IMR-90 (cell line): Measurements from ENCODE around the gene FAM53B. TPM values are rescaled to one million over a fixed set of nuclear protein-coding genes. Genes with fewer than 3 reads are reported as not detected.

Experiments
- ATAC-seq: fragments of 200-7000 bp; cut with Tn5 transposase; 2 replicates; pipeline ENCODE4 v1.9.1; 2020; ENCODE audit warnings: low read depth, mild to moderate bottlenecking, moderate library complexity
- BruUV-seq: library from RNA; stranded (reverse); fragments of 400-500 nt; replicated peaks from 2 replicates; lab custom pipeline; 2021; lab: Mats Ljungman, UMichigan
- CTCF ChIA-PET: fragments of 300-600 bp; formaldehyde crosslinking; extraction: SDS; loops from one replicate; lab custom pipeline; 2021; ENCODE audit warnings: antibody characterized with exemption; lab: Yijun Ruan, JAX
- POLR2A ChIA-PET: fragments of 300-600 bp; sonication (Branson Sonifier 250); formaldehyde crosslinking; loops from one replicate; lab custom pipeline; 2022; ENCODE audit warnings: antibody characterized with exemption; ENCODE audit not compliant: unreplicated experiment; lab: Charles Lee
- DNase-seq: peaks from one replicate; pipeline ENCODE4 v3.0.0; 2013
- H2AFZ ChIP-seq: replicated peaks from 2 replicates; pipeline ENCODE3; 2013; ENCODE audit warnings: low read length, mild to moderate bottlenecking; ENCODE audit not compliant: poor library complexity
- H2AK5ac ChIP-seq: 2 replicates; pipeline ENCODE4 v1.6.1; 2013; ENCODE audit warnings: low read depth, low read length, inconsistent platforms
- H2AK9ac ChIP-seq: replicated peaks from 2 replicates; pipeline ENCODE3; 2013; ENCODE audit warnings: mild to moderate bottlenecking, low read depth, low read length, moderate library complexity; ENCODE audit not compliant: poor library complexity
- H2BK120ac ChIP-seq: 2 replicates; pipeline ENCODE4 v1.6.1; 2013; ENCODE audit warnings: low read depth, low read length, inconsistent platforms
- H2BK15ac ChIP-seq: 3 replicates; pipeline ENCODE4 v1.6.1; 2013; ENCODE audit warnings: low read depth, low read length, inconsistent platforms
- H2BK20ac ChIP-seq: 2 replicates; pipeline ENCODE4 v1.6.1; 2013; ENCODE audit warnings: low read depth, mild to moderate bottlenecking, inconsistent platforms, low read length, moderate library complexity
- H2BK5ac ChIP-seq: 2 replicates; pipeline ENCODE4 v1.6.1; 2013; ENCODE audit warnings: mild to moderate bottlenecking, low read depth, low read length, inconsistent platforms; ENCODE audit not compliant: poor library complexity, severe bottlenecking
- H3K14ac ChIP-seq: replicated peaks from 2 replicates; pipeline ENCODE4 v1.6.1; 2013; ENCODE audit warnings: low read depth, low read length, inconsistent platforms
- H3K18ac ChIP-seq: 2 replicates; pipeline ENCODE4 v1.6.1; 2013; ENCODE audit warnings: low read depth, low read length, control low read depth
- H3K23ac ChIP-seq: 2 replicates; pipeline ENCODE4 v1.6.1; 2013; ENCODE audit warnings: low read depth, low read length, inconsistent platforms
- H3K27ac ChIP-seq: 2 replicates; pipeline ENCODE4 v1.5.1; 2013; ENCODE audit warnings: mild to moderate bottlenecking, control low read depth, low read length; ENCODE audit not compliant: insufficient read depth
- H3K27me3 ChIP-seq: 2 replicates; pipeline ENCODE4 v1.6.1; 2013; ENCODE audit warnings: low read length; ENCODE audit not compliant: control insufficient read depth, insufficient read depth
- H3K36me3 ChIP-seq: 2 replicates; pipeline ENCODE4 v1.6.1; 2013; ENCODE audit warnings: low read length, mixed read lengths; ENCODE audit not compliant: control insufficient read depth, insufficient read depth
- H3K4ac ChIP-seq: 2 replicates; pipeline ENCODE4 v1.6.1; 2013; ENCODE audit warnings: low read depth, low read length, inconsistent platforms
- H3K4me1 ChIP-seq: 2 replicates; pipeline ENCODE4 v1.6.1; 2013; ENCODE audit warnings: low read length, mixed read lengths; ENCODE audit not compliant: control insufficient read depth, insufficient read depth
- H3K4me2 ChIP-seq: 2 replicates; pipeline ENCODE4 v1.6.1; 2013; ENCODE audit warnings: low read depth, mild to moderate bottlenecking, control low read depth, low read length, moderate library complexity
- H3K4me3 ChIP-seq: 2 replicates; pipeline ENCODE4 v1.5.1; 2013; ENCODE audit warnings: low read depth, mild to moderate bottlenecking, control low read depth, low read length, moderate library complexity; ENCODE audit not compliant: insufficient read depth
- H3K56ac ChIP-seq: 2 replicates; pipeline ENCODE4 v1.6.1; 2013; ENCODE audit warnings: low read length, inconsistent platforms; ENCODE audit not compliant: insufficient read depth; ENCODE audit errors: extremely low read depth
- H3K79me1 ChIP-seq, 2 experiments: 2 replicates each; pipeline ENCODE4 v1.6.1; 2013; ENCODE audit warnings: low read length in 2 of 2, inconsistent platforms in 1 of 2, low read depth in 1 of 2
- H3K9ac ChIP-seq: 2 replicates; pipeline ENCODE4 v1.6.1; 2013; ENCODE audit warnings: low read depth, low read length, control low read depth
- H3K9me1 ChIP-seq: 2 replicates; pipeline ENCODE4 v1.6.1; 2013; ENCODE audit warnings: low read length, inconsistent platforms; ENCODE audit not compliant: insufficient read depth
- H3K9me3 ChIP-seq: 2 replicates; pipeline ENCODE4 v1.6.1; 2013; ENCODE audit warnings: low read length; ENCODE audit not compliant: control insufficient read depth, insufficient read depth
- H4K20me1 ChIP-seq: 2 replicates; pipeline ENCODE4 v1.6.1; 2013; ENCODE audit warnings: low read length, inconsistent platforms; ENCODE audit not compliant: insufficient read depth
- H4K5ac ChIP-seq: 2 replicates; pipeline ENCODE4 v1.6.1; 2013; ENCODE audit warnings: mild to moderate bottlenecking, low read depth, low read length, control low read depth
- H4K8ac ChIP-seq, 2 experiments: 2 replicates each; pipeline ENCODE4 v1.6.1; 2013; ENCODE audit warnings: low read depth in 2 of 2, low read length in 2 of 2, control low read depth in 1 of 2, inconsistent platforms in 1 of 2
- H4K91ac ChIP-seq: 2 replicates; pipeline ENCODE4 v1.6.1; 2013; ENCODE audit warnings: low read depth, low read length, inconsistent platforms; ENCODE audit not compliant: insufficient read depth
- CHD1 ChIP-seq: IDR thresholded peaks from 2 replicates; pipeline ENCODE4 v1.6.1; 2012; ENCODE audit warnings: low read depth, low read length, improper control_type of control experiment
- FOS ChIP-seq: fragments of 150-350 bp; IDR thresholded peaks from 2 replicates; pipeline ENCODE4 v1.6.1; 2016; ENCODE audit warnings: low read depth, low read length
- MAFK ChIP-seq: IDR thresholded peaks from 2 replicates; pipeline ENCODE4 v1.6.1; 2012; ENCODE audit warnings: low read depth, low read length, improper control_type of control experiment
- MAZ ChIP-seq: IDR thresholded peaks from 2 replicates; pipeline ENCODE4 v1.6.1; 2012; ENCODE audit warnings: low read depth, mild to moderate bottlenecking, low read length, improper control_type of control experiment, moderate library complexity, borderline replicate concordance
- MXI1 ChIP-seq: IDR thresholded peaks from 2 replicates; pipeline ENCODE4 v1.6.1; 2012; ENCODE audit warnings: low read depth, mild to moderate bottlenecking, low read length, moderate library complexity, borderline replicate concordance
- NFE2L2 ChIP-seq: fragments of 150-350 bp; IDR thresholded peaks from 2 replicates; pipeline ENCODE4 v1.6.1; 2016; ENCODE audit warnings: low read depth, mild to moderate bottlenecking, low read length
- POLR2A ChIP-seq: IDR thresholded peaks from 2 replicates; pipeline ENCODE4 v1.6.1; 2012; ENCODE audit warnings: mild to moderate bottlenecking, low read depth, low read length
- RAD21 ChIP-seq: IDR thresholded peaks from 2 replicates; pipeline ENCODE4 v1.6.1; 2012; ENCODE audit warnings: low read length, improper control_type of control experiment
- RCOR1 ChIP-seq: IDR thresholded peaks from 2 replicates; pipeline ENCODE4 v1.6.1; 2012; ENCODE audit warnings: mild to moderate bottlenecking, low read length, improper control_type of control experiment; ENCODE audit not compliant: insufficient replicate concordance
- RFX5 ChIP-seq: IDR thresholded peaks from 2 replicates; pipeline ENCODE4 v1.8.0; 2012; ENCODE audit warnings: low read depth, mild to moderate bottlenecking, low read length, moderate library complexity
- SMC3 ChIP-seq: fragments of 150-350 bp; IDR thresholded peaks from 2 replicates; pipeline ENCODE4 v1.6.1; 2016; ENCODE audit warnings: low read depth, mild to moderate bottlenecking, antibody characterized with exemption, low read length, moderate library complexity
- WGBS, 2 experiments: methylation state at CpG; one replicate each; pipeline versions ENCODE4 v1.1.5 to v1.1.7; 2013; ENCODE audit warnings: missing lambda C conversion rate in 2 of 2; ENCODE audit not compliant: insufficient read length in 1 of 2; ENCODE audit errors: extremely low coverage in 2 of 2; 5-methylcytosine and 5-hydroxymethylcytosine counted together
- dilution Hi-C: fragments of 300-500 bp; cut with HindIII; formaldehyde crosslinking; loops from one replicate; pipeline ENCODE4 v1.14.3; 2018; ENCODE audit warnings: low sequenced_read_pairs; ENCODE audit not compliant: unreplicated experiment
- in situ Hi-C: fragments of 300-500 bp; cut with MboI; formaldehyde crosslinking; loops from 3 replicates; pipeline ENCODE4 v1.14.3; 2019; ENCODE audit warnings: low sequenced_read_pairs, inconsistent platforms, mixed read lengths
- intact Hi-C: fragments of 100-400 bp; cut with micrococcal nuclease; formaldehyde crosslinking; loops from 2 replicates; pipeline ENCODE4 v1.10.0; 2022
- polyA plus RNA-seq, 3 experiments: library from polyadenylated mRNA; depleted of rRNA; stranded (reverse); fragments of >200 nt; gene quantifications; 2 replicates each; pipeline ENCODE4 v1.2.3, GENCODE V29; 2012; ENCODE audit warnings: low replicate concordance in 1 of 3
- total RNA-seq: library from RNA; depleted of rRNA; stranded (reverse); fragments of >200 nt; gene quantifications from 2 replicates; pipeline ENCODE4 v1.2.3, GENCODE V29; 2012
- TF ChIP-seq, protein P1 (sequence below): fragments of 150-350 bp; IDR thresholded peaks from 2 replicates; pipeline ENCODE4 v1.6.1; 2016; ENCODE audit warnings: low read depth, mild to moderate bottlenecking, low read length, moderate library complexity, borderline replicate concordance

FAM53B gene
- total and polyA plus RNA-seq, 2 of the 4 experiments (the other 2 are of a cell fraction): 3.8 to 5.7 TPM

DNA sequence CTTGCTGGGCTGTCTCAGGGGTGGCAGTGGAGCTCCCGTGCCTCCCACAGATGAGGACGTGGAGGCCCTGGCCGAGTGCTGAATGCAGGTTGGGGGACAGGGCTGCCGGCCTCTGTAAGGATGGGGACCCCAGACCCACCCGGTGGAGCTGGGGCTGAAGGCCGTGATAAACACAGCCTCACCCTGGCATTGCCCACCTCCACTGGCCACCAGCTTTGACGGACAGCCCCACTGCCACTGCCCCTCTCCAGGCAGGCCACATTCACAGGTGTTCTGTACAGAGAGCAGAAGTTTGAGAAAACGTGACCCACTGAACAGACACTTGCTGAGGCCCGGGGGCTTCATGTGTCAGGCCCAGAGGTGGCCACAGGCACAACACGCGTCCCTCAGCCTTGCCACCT is 156.4 kb downstream of the FAM53B start:
- no peak overlapping the region for H2AK9ac ChIP-seq
- ATAC-seq (no peak), DNase-seq (no peak)
- H3K4ac ChIP-seq: no peak overlapping the region
- no peak overlapping the region for H2BK15ac ChIP-seq
- ChIA-PET POLR2A (no interaction called here), CTCF (no interaction called here)
- in situ Hi-C loops: no loop called here
- no peaks in the 10 kb centered on the region for H3K4me1 ChIP-seq
- WGBS, 2 experiments: 94% methylated on average over 5 of the region's 11 CpGs; no CpG with 5 or more reads in 1 of the 2 experiments
- no peak overlapping the region for H2AFZ ChIP-seq
- no peaks in the 10 kb centered on the region for H3K79me1 ChIP-seq
- no TSS peak for BruUV-seq
- TF ChIP-seq POLR2A (no peak), MAFK (no peak), CHD1 (no peak), NFE2L2 (no peak), SMC3 (no peak), RCOR1 (no peak), MXI1 (no peak), FOS (no peak), MAZ (no peak), RFX5 (no peak), RAD21 (no peak)
- TF ChIP-seq, protein P1, sequence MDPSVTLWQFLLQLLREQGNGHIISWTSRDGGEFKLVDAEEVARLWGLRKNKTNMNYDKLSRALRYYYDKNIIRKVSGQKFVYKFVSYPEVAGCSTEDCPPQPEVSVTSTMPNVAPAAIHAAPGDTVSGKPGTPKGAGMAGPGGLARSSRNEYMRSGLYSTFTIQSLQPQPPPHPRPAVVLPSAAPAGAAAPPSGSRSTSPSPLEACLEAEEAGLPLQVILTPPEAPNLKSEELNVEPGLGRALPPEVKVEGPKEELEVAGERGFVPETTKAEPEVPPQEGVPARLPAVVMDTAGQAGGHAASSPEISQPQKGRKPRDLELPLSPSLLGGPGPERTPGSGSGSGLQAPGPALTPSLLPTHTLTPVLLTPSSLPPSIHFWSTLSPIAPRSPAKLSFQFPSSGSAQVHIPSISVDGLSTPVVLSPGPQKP: no peak
- H2BK120ac ChIP-seq: no peak overlapping the region
- peaks cover 12% of the 10 kb centered on the region for H3K9me3 ChIP-seq
- no peaks in the 10 kb centered on the region for H4K20me1 ChIP-seq
- no peak overlapping the region for H3K23ac ChIP-seq
- no peak overlapping the region for H3K4me3 ChIP-seq
- intact Hi-C loops: no loop called here
- no peak overlapping the region for H3K9ac ChIP-seq
- no peak overlapping the region for H3K14ac ChIP-seq
- no peak overlapping the region for H3K27ac ChIP-seq
- H3K27me3 ChIP-seq: peaks cover 5% of the 10 kb centered on the region; the same call in 1 of the 2 replicates
- H4K8ac ChIP-seq: no peak overlapping the region
- H3K9me1 ChIP-seq: no peaks in the 10 kb centered on the region
- H4K91ac ChIP-seq: no peak overlapping the region
- no peak overlapping the region for H2BK5ac ChIP-seq
- no peak overlapping the region for H2AK5ac ChIP-seq
- H2BK20ac ChIP-seq: no peak overlapping the region
- H3K18ac ChIP-seq: no peak overlapping the region
- dilution Hi-C loops: no loop called here
- no peaks in the 10 kb centered on the region for H3K36me3 ChIP-seq
- no peak overlapping the region for H3K56ac ChIP-seq
- no peak overlapping the region for H3K4me2 ChIP-seq
- H4K5ac ChIP-seq: no peak overlapping the region
